GM19397 (cell line): ENCODE data around the gene UBE2G2.

Source experiments
- ATAC-seq: cut with Tn5 transposase; IDR thresholded peaks from one replicate; pipeline ENCODE4 v1.9.1; 2021; ENCODE audit warnings: mild to moderate bottlenecking, moderate library complexity; ENCODE audit not compliant: unreplicated experiment

Gene UBE2G2

DNA sequence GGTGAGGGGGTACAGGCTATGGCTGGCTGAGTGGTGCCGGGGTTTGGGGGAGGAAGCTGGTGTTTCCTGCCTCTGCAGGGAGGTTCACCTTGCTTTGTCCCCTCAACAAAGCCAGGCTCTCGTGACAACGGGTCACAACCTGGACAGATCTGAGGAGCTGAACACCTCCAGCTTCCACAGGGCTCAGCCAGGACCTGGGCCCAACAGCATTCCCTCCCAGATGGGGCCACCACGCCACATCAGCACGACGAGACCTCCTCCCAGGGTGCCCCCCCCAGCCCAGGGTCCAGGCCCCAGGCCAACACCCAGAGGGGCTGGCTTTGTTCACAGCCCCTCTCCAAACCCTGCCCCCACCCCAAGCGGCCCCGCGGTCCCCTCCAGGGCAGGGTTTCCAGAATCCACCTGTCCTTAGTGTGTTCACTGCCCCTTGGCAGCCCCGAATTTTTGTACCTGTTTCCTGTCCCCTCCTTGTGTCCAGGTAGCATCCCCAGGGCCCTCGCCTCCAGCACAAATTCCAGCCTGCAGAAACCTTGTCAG is 34.7 kb downstream of the UBE2G2 start:
- no peak for ATAC-seq

DNA sequence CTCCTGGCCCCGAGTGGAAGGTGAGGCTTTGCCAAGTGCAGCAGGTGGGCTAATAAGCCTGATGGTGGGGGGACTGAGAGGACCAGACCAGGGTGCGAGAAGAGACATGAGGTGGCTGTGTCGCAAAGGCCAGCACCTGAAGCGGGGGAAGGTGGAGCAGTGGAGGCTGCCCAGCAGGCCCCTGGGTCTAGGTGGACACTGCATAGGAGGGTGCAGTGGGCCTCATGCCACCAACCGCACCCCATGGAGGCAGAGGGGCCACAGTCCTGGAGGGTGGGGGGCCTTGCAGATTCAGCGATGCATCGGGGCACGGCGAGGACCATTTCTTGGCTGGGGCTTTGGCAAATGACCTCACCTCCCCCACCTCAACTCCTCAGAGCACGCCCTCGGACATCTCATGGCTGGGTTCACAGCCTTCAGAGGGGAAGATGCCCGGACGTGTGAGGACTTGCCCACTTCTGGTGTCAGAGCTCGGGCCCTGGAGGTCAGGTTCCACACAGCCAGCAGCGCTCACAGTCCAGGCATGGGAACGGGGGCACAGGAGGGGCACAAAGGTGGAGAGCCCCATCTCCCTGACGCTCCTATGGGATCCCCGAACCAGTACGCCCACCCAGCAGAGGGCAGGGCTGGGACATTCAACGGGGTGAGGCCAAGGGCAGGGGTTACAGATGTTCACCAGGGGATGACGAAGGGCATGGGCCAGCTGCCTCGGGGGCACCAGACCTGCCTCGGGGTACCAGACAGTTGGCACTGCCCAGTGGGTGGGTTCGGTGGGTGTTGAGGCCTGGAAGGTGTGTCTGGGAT is 35.4 kb downstream of the UBE2G2 start:
- no peak for ATAC-seq

DNA sequence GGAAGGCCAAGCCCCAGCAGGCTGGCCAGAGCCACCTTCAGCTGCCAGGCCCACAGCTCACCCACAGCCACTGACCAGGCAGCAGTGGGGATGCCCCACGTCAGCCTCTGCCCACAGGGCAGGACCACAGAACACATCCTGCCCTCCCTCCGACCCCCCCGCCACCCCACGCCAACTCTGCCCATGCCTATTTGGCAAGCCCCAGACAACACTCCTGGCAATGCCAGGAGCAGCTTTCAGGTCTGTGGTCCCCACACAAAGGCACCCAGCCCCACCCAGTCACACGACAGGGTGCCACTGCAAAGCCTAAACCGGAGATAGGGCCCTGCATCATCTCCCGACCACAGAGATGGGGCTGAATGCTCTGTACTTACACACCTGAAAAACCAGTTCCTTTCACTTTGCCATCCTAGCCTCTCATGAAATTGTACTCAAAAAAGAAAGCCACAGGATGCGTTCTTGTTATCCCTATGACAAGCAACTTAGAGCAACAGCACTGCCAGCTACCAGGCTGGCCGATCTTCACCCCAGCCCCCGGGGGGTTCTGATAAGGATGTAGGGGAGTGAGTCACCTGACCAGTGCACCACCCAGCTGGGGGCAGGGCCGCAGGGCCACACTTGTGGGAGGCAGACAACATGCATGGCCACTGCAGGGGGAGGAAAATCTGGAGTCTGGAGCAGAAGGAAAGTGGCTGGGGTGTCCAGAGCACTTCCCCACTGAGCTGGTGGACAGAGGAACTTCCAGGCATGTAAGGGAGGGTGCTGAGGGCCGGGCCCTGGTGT is 36.2 kb downstream of the UBE2G2 start:
- ATAC-seq: no peak

DNA sequence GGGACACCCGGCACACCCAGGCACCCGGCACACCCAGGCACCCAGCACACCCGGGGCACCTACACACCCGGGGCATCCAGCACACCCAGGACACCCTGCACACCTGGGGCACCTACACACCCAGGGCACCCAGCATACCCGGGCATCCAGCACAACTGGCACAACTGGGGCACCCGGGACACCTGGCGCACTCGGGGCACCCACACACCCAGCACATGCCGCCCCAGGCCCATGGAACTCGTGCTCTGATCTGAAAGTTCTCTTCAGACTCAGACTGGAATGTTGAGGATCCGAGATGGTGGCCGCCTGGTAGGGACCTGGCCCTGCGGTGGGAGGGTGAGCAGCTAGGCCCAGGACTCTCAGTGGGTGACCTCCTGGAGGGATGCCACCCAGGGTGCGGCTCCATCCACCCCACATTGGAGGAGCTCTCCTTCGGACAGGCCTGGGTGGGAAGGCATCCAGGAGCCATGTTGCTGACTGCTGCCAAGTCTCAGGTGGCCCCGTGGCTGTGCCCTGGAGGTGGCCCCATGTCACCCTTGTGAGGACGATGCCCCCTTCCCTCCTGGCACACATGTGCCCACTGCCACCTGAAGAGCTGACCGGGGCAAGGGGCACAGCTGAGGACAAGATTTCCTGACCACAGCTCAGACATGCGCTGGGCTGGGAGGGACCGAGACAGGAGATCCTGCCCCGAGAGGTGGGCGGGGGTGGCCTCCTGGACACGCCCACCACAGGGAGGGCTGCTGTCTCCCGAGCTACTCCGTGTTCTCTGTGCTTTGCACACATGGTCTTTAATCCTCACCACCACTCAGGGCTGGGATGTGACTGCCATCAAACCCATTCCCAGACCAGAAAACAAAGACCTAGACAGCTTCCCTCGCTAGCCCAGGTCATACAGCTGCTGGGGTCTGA is 37.0 kb downstream of the UBE2G2 start:
- no peak for ATAC-seq

DNA sequence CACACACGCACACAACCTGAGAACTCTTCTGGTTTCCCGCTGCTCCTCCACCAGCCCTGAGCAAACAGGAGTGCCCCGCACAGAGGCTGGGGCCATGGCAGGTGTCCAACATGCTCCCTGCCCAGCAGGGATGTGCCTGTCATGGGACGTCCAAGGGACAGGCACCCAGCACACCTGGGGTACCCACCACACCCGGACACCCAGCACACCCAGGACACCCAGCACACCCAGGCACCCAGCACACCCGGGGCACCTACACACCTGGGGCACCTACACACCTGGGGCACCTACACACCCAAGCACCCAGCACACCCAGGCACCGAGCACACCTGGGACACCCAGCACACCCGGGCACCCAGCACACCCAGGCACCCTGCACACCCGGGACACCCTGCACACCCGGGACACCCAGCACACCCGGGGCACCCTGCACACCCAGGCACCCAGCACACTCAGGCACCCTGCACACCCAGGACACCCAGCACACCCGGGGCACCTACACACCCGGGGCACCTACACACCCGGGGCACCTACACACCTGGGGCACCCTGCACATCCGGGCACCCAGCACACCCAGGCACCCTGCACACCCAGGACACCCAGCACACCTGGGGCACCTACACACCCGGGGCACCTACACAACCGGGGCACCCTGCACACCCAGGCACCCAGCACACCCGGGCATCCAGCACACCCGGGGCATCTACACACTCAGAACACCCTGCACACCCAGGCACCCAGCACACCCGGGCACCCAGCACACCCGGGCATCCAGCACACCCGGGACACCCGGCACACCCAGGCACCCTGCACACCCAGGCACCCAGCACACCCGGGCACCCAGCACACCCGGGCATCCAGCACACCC is 37.9 kb downstream of the UBE2G2 start:
- ATAC-seq: no peak

DNA sequence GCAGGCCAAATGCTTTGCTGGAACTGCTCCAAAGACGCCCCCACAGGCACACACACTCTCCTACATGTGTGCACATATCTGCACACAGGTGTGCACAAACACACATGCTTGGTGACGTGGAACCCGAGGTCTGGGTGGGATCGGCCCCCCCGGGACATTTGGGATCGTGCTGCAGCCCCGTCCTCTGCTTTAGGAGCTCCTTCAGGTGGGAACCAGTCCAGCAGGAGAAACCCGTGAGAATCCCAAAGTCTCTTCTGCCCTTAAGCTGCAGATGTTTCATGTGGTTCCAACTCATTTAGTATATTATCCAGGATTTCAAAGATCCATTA is 38.6 kb downstream of the UBE2G2 start:
- ATAC-seq: no peak

DNA sequence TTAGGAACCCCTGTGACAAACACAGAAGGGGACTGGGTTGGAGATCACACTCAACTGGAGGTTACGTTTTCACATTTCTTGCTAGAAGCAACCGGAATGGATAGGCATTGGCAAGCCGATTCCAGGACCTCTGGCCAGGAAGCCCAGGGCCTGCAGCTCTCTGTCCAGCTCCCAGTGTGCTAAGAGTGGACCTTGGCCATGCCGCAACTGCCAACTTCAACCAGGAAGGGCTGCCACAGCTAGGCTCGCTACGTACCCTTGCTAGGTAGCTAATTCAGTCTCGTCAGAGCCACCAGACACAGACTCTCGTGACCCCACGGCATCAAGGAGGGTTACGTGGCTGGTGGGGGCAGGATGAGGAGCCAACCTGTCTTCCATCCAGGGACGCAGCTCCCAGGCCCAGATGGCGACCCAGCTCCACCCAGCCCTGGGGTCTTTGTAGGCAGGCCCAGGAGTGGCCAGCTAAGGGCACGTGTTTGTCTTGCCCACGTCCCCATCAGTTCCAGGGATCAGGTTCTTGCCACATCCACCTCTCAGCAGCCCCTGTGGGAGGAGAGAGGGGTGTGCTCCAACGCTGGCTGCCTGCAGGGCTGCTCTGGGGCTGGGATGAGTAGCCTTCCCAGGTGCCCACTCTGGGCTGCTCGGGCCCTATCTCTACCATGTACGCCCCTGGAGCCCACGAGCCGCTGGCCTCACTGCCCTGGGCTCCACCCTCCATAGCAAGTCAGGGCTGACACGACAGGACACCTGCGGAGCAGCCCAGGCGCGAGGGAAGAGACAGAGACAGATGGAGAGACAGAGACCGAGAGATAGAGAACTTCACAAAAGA is 39.2 kb downstream of the UBE2G2 start:
- no peak for ATAC-seq

DNA sequence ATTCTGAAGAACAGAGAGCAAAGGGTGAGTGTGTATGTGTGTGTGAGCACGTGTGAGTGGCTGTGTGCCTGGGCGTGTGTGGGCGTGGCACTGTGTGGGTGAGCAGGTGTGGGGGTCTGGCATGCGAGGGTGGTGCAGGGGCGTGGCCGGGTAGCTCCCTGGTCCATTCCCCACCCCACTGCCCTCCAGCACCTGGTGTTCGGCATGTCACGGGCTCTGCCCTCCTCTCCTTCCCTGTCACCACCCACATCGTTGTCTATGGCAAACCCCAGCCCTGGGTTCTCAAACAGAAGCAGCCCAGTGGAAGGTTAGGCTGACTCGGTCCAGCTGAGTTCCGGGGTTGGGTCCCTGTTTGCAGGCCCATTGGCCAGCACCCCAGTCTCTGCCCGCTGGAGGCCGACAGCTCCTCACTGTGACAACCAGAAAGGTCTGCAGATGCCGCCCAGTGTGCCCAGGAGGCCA is 39.8 kb downstream of the UBE2G2 start:
- ATAC-seq: no peak

DNA sequence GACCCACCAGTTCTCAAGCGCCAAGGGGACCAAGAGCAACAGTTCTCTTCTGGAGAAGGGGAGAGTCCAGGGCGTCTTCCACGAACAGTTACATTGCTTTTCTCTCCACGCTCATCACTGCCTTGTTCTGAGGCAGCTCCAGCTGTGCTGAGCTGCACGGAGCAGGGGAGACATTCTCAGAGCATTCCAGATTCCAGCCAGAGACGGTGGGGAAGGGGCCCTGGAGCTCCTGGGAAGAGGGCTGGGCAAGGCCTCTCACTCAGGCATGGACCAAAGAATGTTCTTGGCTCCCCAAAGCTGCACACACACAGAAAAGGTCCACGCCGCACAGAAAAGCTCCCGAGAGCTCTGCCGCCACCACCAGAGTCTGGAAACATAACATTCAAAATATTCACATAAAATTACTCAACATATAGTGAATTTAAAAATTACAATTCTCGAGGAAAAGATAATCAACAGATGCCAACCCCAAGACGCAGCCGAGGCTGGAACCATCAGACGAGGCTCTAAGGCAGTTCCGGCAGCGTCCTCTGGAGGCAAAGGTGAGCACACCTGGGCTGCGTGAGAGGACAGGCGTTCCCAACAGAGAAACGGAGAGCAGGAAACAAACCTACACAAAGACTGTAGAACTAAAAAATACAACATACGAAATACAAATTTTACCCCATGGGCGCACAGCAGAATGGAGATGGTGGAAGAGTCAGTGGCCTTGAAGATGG is 40.5 kb downstream of the UBE2G2 start:
- ATAC-seq: no peak

DNA sequence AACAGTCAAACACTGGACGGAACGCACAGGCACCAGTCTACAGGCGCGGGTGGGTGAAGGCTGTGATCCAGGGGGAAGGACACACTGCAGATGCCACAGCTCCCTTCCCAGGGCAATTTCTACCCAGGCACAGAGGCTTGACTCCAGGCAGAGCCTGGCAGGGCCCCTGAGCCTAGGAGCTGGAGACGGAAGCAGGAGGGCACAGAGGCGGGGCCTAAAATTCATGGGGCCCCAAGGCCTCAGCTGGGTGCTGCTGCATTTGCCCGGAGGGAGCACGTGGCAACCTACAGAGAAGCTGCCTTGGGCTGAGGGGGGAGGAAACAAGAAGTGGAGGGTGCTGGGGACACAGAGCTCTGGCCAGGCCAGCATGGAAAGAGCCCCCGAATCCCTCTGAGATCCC is 41.2 kb downstream of the UBE2G2 start:
- ATAC-seq: no peak

DNA sequence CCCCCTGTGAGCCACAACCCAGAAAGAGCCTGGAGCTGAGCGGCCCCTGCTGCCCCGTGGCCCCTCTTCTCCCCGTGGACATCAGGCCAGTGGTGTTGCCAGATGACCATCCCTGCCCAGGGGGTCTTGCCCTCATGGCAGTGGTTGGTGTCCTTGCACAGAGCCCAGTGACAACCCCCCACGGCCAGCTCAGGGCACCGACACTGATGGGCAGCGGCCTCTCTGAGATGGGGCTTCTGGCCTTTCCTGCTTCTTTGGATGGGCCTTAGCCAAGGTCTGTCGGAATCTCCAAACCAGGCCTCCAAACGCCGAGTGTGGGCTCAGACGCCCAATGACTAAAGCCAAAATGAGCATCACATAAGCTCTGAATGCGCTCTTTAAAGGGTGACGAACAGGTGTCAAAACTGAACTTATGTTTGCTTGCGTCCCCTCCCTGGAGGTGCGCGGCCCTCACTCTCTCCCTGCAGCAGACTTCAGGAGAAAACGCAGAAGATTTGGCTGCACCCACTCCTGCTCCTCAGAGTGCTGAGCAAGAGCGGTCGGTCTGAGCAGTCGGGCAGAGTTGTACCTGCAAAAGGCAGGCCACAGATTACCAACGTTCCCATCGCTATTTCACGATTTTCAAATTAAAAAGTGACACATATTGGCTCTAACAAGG is 41.9 kb downstream of the UBE2G2 start:
- ATAC-seq: no peak

DNA sequence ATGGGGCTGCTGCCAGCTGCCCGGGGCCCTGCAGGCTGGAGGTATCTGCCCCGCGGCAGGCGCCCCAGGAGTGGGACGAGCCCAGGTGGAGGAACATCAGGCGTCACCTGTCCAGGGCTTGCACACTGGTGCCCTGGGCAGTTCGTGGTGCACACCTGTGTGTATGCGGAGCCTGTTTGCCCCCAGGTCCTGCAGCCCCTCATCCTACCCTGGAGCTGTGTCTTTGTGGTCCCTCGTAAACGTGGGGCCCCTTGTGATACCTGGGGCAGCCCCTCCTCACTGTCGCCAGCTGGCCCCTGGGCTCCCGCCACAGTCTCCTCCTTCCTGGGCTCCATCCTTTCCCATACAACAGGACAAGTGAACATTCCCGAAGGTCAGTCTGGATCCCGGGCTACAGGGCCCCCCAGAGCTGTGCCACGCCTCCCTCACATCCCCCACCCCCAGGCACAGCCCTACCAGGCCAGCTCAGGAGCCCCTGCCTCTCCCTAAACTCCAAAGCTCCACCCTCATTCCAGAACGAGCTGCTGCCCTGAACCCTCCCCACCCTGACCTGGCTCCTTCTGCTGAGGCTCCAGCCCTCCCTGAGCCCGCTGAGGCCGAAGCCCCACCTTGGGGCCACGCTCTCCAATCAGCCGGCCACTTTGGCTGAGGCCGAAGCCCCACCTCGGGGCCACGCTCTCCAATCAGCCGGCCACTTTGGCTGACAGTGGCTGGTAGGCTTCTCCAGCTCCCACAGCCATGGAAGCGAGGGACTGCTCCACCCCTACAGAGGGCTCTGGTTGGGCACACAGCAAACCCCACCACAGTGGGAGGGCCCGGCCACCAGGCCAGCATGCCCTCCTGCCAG is 42.6 kb downstream of the UBE2G2 start:
- ATAC-seq: no peak

DNA sequence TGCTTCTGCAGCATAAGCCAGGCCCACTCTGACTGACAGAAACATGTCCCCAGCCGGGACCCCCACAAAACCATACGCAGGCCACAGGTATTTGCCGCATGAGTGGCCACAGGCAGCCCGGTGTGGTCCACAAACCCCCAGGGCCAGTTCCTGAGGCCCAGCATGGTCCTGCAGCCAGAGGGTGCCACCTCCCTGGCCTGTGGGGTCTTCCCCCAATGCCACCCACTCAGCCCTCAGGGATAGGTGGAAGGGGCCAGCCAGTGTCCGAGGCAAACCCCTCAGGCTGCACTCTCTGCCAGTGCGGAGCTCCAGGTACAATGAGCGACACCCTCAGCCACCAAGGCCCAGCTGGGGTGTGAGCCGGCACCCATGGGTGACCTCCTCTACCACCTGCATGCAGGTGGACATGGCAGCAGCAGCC is 43.5 kb downstream of the UBE2G2 start:
- ATAC-seq: no peak

DNA sequence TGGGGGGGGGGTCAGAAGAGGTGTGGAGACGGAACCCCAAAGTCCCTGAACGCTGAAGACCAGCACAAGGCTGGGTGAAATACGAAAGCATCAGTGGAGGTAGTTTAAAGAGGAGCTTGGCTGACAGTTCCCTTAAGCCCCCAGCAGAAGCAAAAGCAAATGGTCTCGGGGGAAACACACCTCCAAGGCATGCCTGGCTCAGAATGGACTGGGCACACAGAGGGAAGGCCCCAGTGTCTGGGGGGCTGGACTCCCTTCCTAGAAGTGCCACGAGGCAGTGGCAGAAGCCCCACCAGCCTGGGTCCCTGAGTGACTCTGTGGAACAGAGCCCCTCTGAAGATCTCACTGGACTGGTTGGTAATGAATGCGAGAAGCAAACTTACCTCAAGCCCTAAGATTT is 43.9 kb downstream of the UBE2G2 start:
- ATAC-seq: no peak

DNA sequence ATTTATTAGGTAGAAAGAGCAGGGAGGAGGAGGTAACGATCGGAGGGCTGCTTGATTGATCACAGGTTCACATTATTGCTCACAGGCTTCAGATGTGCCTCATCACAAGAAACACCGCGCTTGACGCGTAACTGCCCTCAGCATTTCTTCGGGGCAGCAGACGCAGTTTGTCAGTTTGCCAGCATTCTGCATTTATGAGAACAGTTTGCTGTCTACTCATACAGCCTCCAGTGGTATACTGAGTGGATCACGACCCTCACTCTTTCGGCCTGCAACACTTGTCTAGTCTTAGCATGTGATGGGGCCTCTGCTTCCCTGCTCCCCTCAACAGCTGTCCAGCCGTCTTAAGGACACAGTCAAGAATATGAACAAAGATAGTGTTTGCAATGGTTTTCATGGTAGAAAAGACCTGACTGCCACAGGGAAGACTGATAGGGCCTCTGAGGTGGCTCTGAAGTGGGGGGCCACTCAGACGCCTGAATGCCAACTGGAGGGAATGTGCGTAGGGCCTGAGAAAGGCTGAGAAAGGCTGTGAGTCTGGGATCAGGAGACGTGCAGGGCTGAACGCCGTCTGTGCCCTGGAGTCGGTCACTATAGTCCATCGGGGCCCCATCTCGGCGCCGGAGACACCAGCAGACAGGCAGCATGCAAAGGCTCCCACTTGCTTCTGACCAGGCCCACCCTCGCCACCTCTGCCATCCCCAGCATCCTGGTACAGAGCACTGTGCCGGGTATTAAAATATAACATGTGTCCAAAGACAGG is 45.0 kb downstream of the UBE2G2 start:
- ATAC-seq: no peak

DNA sequence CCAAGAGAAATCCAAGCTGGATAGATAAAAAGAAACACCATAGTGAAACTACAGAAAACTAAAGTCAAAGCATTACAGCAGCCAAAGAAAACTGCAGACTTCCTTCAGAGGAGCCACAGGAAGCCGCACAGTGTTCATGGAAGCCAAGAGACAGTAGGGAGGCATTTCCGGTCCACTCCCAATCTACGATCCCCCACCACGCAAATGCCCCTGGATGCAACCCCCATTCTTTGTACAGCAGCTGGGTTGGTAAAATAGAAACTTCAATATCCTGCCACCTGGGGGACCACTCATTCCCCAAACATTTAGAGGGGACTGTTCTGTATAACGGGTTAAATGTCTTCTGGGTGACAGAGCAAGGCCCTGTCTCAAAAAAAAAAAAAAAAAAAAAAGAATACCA is 46.4 kb downstream of the UBE2G2 start:
- ATAC-seq: no peak
